K562 (cell line): ENCODE data around the gene PLCL2. TPM values are rescaled to one million over a fixed set of nuclear protein-coding genes. Genes with fewer than 3 reads are reported as not detected.

Experiments
- ATAC-seq: fragments of 200-7000 bp; cut with Tn5 transposase; 3 replicates; pipeline ENCODE4 v1.9.1; 2020; ENCODE audit warnings: moderate library complexity
- BruUV-seq: library from RNA; stranded (reverse); fragments of 400-500 nt; replicated peaks from 2 replicates; lab custom pipeline; 2021; lab: Mats Ljungman, UMichigan
- CTCF ChIA-PET: fragments of 300-600 bp; formaldehyde crosslinking; extraction: SDS; loops from one replicate; lab custom pipeline; 2021; ENCODE audit warnings: low intra/inter-chr PET ratio; lab: Yijun Ruan, JAX
- POLR2A ChIA-PET: fragments of 300-600, 350-650 bp; sonication (Branson Sonifier 250); formaldehyde crosslinking; extraction: SDS; loops from one replicate; lab custom pipeline; 2021; ENCODE audit warnings: antibody characterized with exemption, inconsistent platforms; lab: Yijun Ruan, JAX
- DNase-seq, 4 experiments: peaks; one replicate each; pipeline versions ENCODE4 v3.0.0 to v3.0.0-alpha.2; 2011 to 2018; ENCODE audit warnings: low spot score in 3 of 4, mixed read lengths in 3 of 4; ENCODE audit errors: extremely low read depth in 1 of 4
- FAIRE-seq: peaks from 2 replicates; lab custom pipeline; 2011; peaks lifted over from hg19 to GRCh38; lab: Jason Lieb, UNC
- H2AFZ ChIP-seq: 2 replicates; pipeline ENCODE4 v1.6.0; 2011; ENCODE audit warnings: low read depth, low read length, control low read depth, inconsistent platforms
- H3K27ac ChIP-seq: fragments of 200-600 bp; 3 replicates; pipeline ENCODE4 v1.8.0; 2011; ENCODE audit warnings: low read depth, mild to moderate bottlenecking, control low read depth, inconsistent platforms, low read length, moderate library complexity, mixed read lengths; ENCODE audit errors: extremely low read depth
- H3K27me3 ChIP-seq, 2 experiments: fragments of 300-600 bp in 1 of 2; 2 replicates in 1 of 2; 3 replicates in 1 of 2; pipeline versions ENCODE4 v1.6.0 to v1.8.0; 2011; ENCODE audit warnings: inconsistent platforms in 2 of 2, low read length in 2 of 2, mild to moderate bottlenecking in 1 of 2, mixed read lengths in 1 of 2, moderate library complexity in 1 of 2; ENCODE audit not compliant: control insufficient read depth in 2 of 2, insufficient read depth in 2 of 2
- H3K36me3 ChIP-seq: fragments of 300-600 bp; 3 replicates; pipeline ENCODE4 v1.8.0; 2011; ENCODE audit warnings: mild to moderate bottlenecking, low read length, inconsistent platforms; ENCODE audit not compliant: control insufficient read depth, insufficient read depth
- H3K4me1 ChIP-seq, 2 experiments: fragments of 200-600 bp in 1 of 2; replicated peaks in 1 of 2; 2 replicates in 1 of 2; 3 replicates in 1 of 2; pipeline versions ENCODE4 v1.5.1 to v1.8.0; 2011; ENCODE audit warnings: inconsistent platforms in 2 of 2, low read length in 2 of 2, mild to moderate bottlenecking in 1 of 2, mixed read lengths in 1 of 2, moderate library complexity in 1 of 2; ENCODE audit not compliant: control insufficient read depth in 2 of 2, insufficient read depth in 2 of 2
- H3K4me2 ChIP-seq: 2 replicates; pipeline ENCODE4 v1.6.1; 2011; ENCODE audit warnings: low read length, control low read depth, inconsistent platforms, mixed read lengths; ENCODE audit not compliant: insufficient read depth
- H3K4me3 ChIP-seq: fragments of 200-600 bp; sonication (generic), shearing (Covaris generic); 2 replicates; pipeline ENCODE4 v1.5.1; 2016; ENCODE audit warnings: control low read depth, inconsistent platforms
- H3K79me2 ChIP-seq: fragments of 200-600 bp; 3 replicates; pipeline ENCODE4 v1.8.0; 2011; ENCODE audit warnings: low read length, inconsistent platforms; ENCODE audit not compliant: control insufficient read depth, insufficient read depth
- H3K9ac ChIP-seq, 2 experiments: 2 replicates each; pipeline versions ENCODE4 v1.6.0 to v1.6.1; 2011; ENCODE audit warnings: low read depth in 2 of 2, low read length in 2 of 2, control low read depth in 1 of 2, inconsistent platforms in 1 of 2, mild to moderate bottlenecking in 1 of 2, mixed read lengths in 1 of 2; ENCODE audit not compliant: insufficient read depth in 1 of 2
- H3K9me1 ChIP-seq: one replicate; pipeline ENCODE4 v1.6.0; 2011; ENCODE audit warnings: inconsistent platforms, mild to moderate bottlenecking, low read length, moderate library complexity; ENCODE audit not compliant: control insufficient read depth, insufficient read depth
- H3K9me3 ChIP-seq: replicated peaks from 2 replicates; pipeline ENCODE4 v1.5.1; 2011; ENCODE audit warnings: low read depth, low read length, inconsistent platforms; ENCODE audit not compliant: control insufficient read depth, insufficient read depth
- H4K20me1 ChIP-seq: replicated peaks from 2 replicates; pipeline ENCODE4 v1.6.1; 2011; ENCODE audit warnings: low read length, inconsistent platforms, mixed read lengths; ENCODE audit not compliant: control insufficient read depth, insufficient read depth
- CGGBP1 ChIP-seq: fragments of 250-450 bp; sonication (Bioruptor Pico); IDR thresholded peaks from 2 replicates; pipeline ENCODE4 v1.9.0; 2021; ENCODE audit warnings: mild to moderate bottlenecking
- CHD1 ChIP-seq: fragments of 200-600 bp; sonication (generic); IDR thresholded peaks from one replicate; pipeline ENCODE4 v1.6.1; 2012; ENCODE audit warnings: mild to moderate bottlenecking, moderate library complexity, low read length, inconsistent platforms
- DDX20 ChIP-seq: fragments of 450-650 bp; IDR thresholded peaks from 2 replicates; pipeline ENCODE4 v1.6.1; 2016; ENCODE audit warnings: missing genetic modification characterization, low read depth, mild to moderate bottlenecking, missing compliant biosample characterization, moderate library complexity
- ESRRA ChIP-seq: fragments of 450-650 bp; IDR thresholded peaks from 2 replicates; pipeline ENCODE4 v1.6.1; 2014; ENCODE audit warnings: low read depth, mild to moderate bottlenecking, moderate library complexity, borderline replicate concordance
- KAT2B ChIP-seq: IDR thresholded peaks from one replicate; pipeline ENCODE4 v1.6.1; 2012; ENCODE audit warnings: low read depth, mild to moderate bottlenecking, control low read depth, inconsistent platforms, low read length, moderate library complexity
- LEF1 ChIP-seq: fragments of 450-650 bp; IDR thresholded peaks from 2 replicates; pipeline ENCODE4 v1.6.1; 2016; ENCODE audit warnings: mild to moderate bottlenecking
- PHF8 ChIP-seq: fragments of 200-600 bp; sonication (generic); IDR thresholded peaks from 2 replicates; pipeline ENCODE4 v1.6.1; 2012; ENCODE audit warnings: mixed run types, mild to moderate bottlenecking, inconsistent platforms, low read length, moderate library complexity, borderline replicate concordance
- RBM17 ChIP-seq: fragments of 200-400 bp; formaldehyde crosslinking; IDR thresholded peaks from 2 replicates; pipeline ENCODE4 v1.6.1; 2017; ENCODE audit warnings: low read depth, mild to moderate bottlenecking, low read length, borderline replicate concordance
- RNF219 ChIP-seq: fragments of 250-450 bp; sonication (Bioruptor Pico); IDR thresholded peaks from 2 replicates; pipeline ENCODE4 v1.5.0; 2022; ENCODE audit warnings: mild to moderate bottlenecking
- SETDB1 ChIP-seq: IDR thresholded peaks from one replicate; pipeline ENCODE4 v1.6.1; 2012; ENCODE audit warnings: low read length, control low read depth, inconsistent platforms
- ZNF586 ChIP-seq: fragments of 450-650 bp; formaldehyde crosslinking; conservative IDR thresholded peaks from 2 replicates; pipeline ENCODE4 v1.4.0; 2020; ENCODE audit warnings: mild to moderate bottlenecking, moderate library complexity
- ZSCAN32 ChIP-seq: fragments of 450-650 bp; formaldehyde crosslinking; IDR thresholded peaks from 2 replicates; pipeline ENCODE4 v1.4.0; 2020; ENCODE audit warnings: mild to moderate bottlenecking, moderate library complexity
- WGBS: fragments of 100-300 bp; shearing (Covaris generic); methylation state at CpG from one replicate; pipeline ENCODE4 v1.1.6; 2016; ENCODE audit warnings: low coverage, mixed read lengths; ENCODE audit not compliant: insufficient coverage; ENCODE audit errors: missing lambda C conversion rate; 5-methylcytosine and 5-hydroxymethylcytosine counted together
- in situ Hi-C: fragments of 300-500 bp; cut with MboI; formaldehyde crosslinking; loops from 4 replicates; pipeline ENCODE4 v1.15.0; 2018; ENCODE audit warnings: inconsistent platforms, mixed read lengths
- intact Hi-C: fragments of 100-400 bp; cut with micrococcal nuclease; formaldehyde crosslinking; loops from 2 replicates; pipeline ENCODE4 v1.14.2; 2022
- polyA plus RNA-seq, 8 experiments: library from polyadenylated mRNA; depleted of rRNA in 4 of 8; stranded (reverse) in 5 of 8; unstranded in 3 of 8; fragments of >200 nt; fragmentation: Nextera tagmentation in 2 of 8; fragmentation: Illumina TruSeq in 1 of 8; extraction: Ambion mirVana in 2 of 8; extraction: Trizol in 1 of 8; gene quantifications; 2 replicates each; pipeline versions ENCODE4 v1.2.1 to v1.2.3, GENCODE V29; 2011 to 2014; ENCODE audit warnings: inconsistent platforms in 1 of 8, missing spikeins in 1 of 8
- total RNA-seq, 7 experiments: library from RNA; depleted of rRNA in 6 of 7; stranded (reverse); fragments of >200 nt in 6 of 7; fragmentation: Illumina TruSeq in 2 of 7; extraction: Trizol in 2 of 7; gene quantifications; 2 replicates each; pipeline versions ENCODE4 v1.2.1 to v1.2.3, GENCODE V29; 2011 to 2021; ENCODE audit warnings: low replicate concordance in 1 of 7

The PLCL2 gene
- total and polyA plus RNA-seq, 9 of the 15 experiments (the other 6 are each of a cell fraction or from before 2014, with no cell fraction given) = 0.03 to 0.18 (median 0.11) TPM; not detected in 2

- in situ Hi-C loops (no loop called here), intact Hi-C loops (no loop called here)
- Histone ChIP-seq H3K4me1 (no peaks in the 10 kb centered on the region), H3K36me3 (no peaks in the 10 kb centered on the region), H3K9me1 (no peaks in the 10 kb centered on the region), H3K27me3 (peaks cover 2 to 11% of the 10 kb centered on the region in 2 experiments; a peak in 4 of 5 replicates), H3K79me2 (no peaks in the 10 kb centered on the region), H3K27ac (no peak overlapping the region), H3K9me3 (no peaks in the 10 kb centered on the region), H3K4me3 (no peak overlapping the region), H3K4me2 (no peak overlapping the region), H4K20me1 (no peaks in the 10 kb centered on the region), H3K9ac (no peak overlapping the region), H2AFZ (no peak overlapping the region)
- FAIRE-seq = no peak
- BruUV-seq = no TSS peak
- CTCF ChIA-PET = no interaction called here
- POLR2A ChIA-PET = interaction anchor here (0.8 kb wide), 2 partner anchors 48 to 234 kb away, joined by 3 read pairs; no protein-coding TSS in a partner anchor
- no peak for DNase-seq
- no peak for ATAC-seq
- WGBS = 5% methylated on average over 16 of the region's 16 CpGs
- TF ChIP-seq CGGBP1 (CRISPR knock-in tag) = no peak
- TF ChIP-seq PHF8 = 0 out of 2 replicates have a peak, but pooled peaks have one; percentile 1
These were observed 42.2 kb upstream of the PLCL2 start for GRCh38 chr3:16842272-16843270.

GRCh38 chr3:16844222-16844621 lies 40.5 kb upstream of the PLCL2 start:
- CTCF ChIA-PET = no interaction called here
- no peaks in the 10 kb centered on the region for H3K9me1 ChIP-seq
- in situ Hi-C loops = no loop called here
- peaks cover 2 to 15% of the 10 kb centered on the region in 2 experiments; a peak in 3 of 5 replicates for H3K27me3 ChIP-seq
- H2AFZ ChIP-seq = no peak overlapping the region
- no peaks in the 10 kb centered on the region for H3K4me1 ChIP-seq
- H3K4me3 ChIP-seq = no peak overlapping the region
- H3K9me3 ChIP-seq = no peaks in the 10 kb centered on the region
- WGBS = 2% methylated on average over 2 of the region's 2 CpGs
- no TSS peak for BruUV-seq
- H3K4me2 ChIP-seq = no peak overlapping the region
- POLR2A ChIA-PET = interaction anchor here (0.6 kb wide), 2 partner anchors 9 to 23 kb away, joined by 3 read pairs; no protein-coding TSS in a partner anchor
- H3K79me2 ChIP-seq = no peaks in the 10 kb centered on the region
- H3K27ac ChIP-seq = no peak overlapping the region
- intact Hi-C loops = no loop called here
- no peak overlapping the region for H3K9ac ChIP-seq
- FAIRE-seq (no peak), DNase-seq (no peak), ATAC-seq (no peak)
- H3K36me3 ChIP-seq = no peaks in the 10 kb centered on the region
- no peaks in the 10 kb centered on the region for H4K20me1 ChIP-seq
- TF ChIP-seq RNF219 (CRISPR knock-in tag) (no peak), KAT2B (no peak), ZSCAN32 (CRISPR knock-in tag) (no peak), LEF1 (no peak), RBM17 (no peak), DDX20 (tag) (no peak), CHD1 (no peak), ZNF586 (CRISPR knock-in tag) (no peak), SETDB1 (no peak), ESRRA (no peak)
